ENCODE results near the gene LIPF. TPM values are rescaled to one million over a fixed set of nuclear protein-coding genes. Genes with fewer than 3 reads are reported as not detected.
"Not testable (repeated sequence)": the region's sequence is repeated elsewhere in the genome, so short reads cannot be mapped to it uniquely, and the experiment has no call there.

The LIPF gene
- total RNA-seq, 1 donor from 2014 or later = not detected

DNA sequence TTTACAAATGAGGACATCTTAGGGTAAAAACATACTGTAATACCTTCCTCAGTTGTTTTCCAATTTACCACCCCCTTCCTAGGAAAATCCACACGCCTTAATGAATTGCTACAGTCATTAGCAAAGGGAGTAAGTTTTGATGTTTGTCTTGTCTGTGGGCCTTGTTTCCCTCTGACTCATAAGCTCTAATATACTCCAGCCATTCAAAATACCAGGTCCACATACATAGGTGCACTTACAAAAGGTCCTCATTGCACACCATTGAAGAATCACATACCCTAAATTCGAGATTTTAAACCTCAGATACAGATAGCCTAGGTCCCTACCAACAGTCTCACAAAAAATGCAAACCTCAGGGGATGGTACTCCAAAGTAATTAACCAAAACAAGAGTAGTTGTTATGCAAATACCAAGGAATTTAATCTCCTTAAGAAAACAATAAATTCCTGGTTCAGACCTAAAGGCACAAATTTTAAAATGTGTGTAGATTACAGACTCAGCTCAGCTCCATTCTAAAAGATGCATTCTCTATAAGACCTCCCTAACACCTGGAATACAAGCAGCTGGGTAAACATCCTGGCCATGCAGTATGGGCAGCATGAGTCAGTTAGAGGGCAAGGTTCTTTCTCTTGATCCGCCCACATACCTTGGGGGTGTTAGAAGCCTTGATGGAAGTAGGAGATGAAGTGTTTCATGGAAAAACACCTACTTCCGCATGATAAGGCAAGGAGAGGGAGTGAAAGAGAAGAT lies 38.8 kb downstream of the LIPF start:
- no peaks in the 10 kb centered on the region for H3K27me3 ChIP-seq (ENCODE audit: control insufficient read depth, insufficient read depth, low read length)
- DNase-seq (ENCODE audit: low read depth) = peak; percentile 96
- no peak overlapping the region for H3K4me3 ChIP-seq (ENCODE audit: low read depth, low read length)
- TF ChIP-seq, protein P1, sequence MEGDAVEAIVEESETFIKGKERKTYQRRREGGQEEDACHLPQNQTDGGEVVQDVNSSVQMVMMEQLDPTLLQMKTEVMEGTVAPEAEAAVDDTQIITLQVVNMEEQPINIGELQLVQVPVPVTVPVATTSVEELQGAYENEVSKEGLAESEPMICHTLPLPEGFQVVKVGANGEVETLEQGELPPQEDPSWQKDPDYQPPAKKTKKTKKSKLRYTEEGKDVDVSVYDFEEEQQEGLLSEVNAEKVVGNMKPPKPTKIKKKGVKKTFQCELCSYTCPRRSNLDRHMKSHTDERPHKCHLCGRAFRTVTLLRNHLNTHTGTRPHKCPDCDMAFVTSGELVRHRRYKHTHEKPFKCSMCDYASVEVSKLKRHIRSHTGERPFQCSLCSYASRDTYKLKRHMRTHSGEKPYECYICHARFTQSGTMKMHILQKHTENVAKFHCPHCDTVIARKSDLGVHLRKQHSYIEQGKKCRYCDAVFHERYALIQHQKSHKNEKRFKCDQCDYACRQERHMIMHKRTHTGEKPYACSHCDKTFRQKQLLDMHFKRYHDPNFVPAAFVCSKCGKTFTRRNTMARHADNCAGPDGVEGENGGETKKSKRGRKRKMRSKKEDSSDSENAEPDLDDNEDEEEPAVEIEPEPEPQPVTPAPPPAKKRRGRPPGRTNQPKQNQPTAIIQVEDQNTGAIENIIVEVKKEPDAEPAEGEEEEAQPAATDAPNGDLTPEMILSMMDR (IDR thresholded peaks at IDR 0.05; ENCODE audit: insufficient read depth, low read length, poor library complexity, severe bottlenecking) = no peak
- no peaks in the 10 kb centered on the region for H3K36me3 ChIP-seq (ENCODE audit: control insufficient read depth, insufficient read depth, low read length)

GRCh38 chr10:88705958-88706357 lies 41.7 kb downstream of the LIPF start, which contains the start of gene LIPK:
Gene LIPK, plus strand, starts transcription at chr10:88706249. Its CDS starts 18,295 bp downstream, at chr10:88724544.
- no peak for DNase-seq (ENCODE audit: low read depth)
- TF ChIP-seq, protein P1 (IDR thresholded peaks at IDR 0.05; ENCODE audit: insufficient read depth, low read length, poor library complexity, severe bottlenecking) = no peak
- Histone ChIP-seq H3K27me3 (ENCODE audit: control insufficient read depth, insufficient read depth, low read length) (no peaks in the 10 kb centered on the region), H3K36me3 (ENCODE audit: control insufficient read depth, insufficient read depth, low read length) (no peaks in the 10 kb centered on the region), H3K4me3 (ENCODE audit: low read depth, low read length) (no peak within 1 kb of the TSS)

DNA sequence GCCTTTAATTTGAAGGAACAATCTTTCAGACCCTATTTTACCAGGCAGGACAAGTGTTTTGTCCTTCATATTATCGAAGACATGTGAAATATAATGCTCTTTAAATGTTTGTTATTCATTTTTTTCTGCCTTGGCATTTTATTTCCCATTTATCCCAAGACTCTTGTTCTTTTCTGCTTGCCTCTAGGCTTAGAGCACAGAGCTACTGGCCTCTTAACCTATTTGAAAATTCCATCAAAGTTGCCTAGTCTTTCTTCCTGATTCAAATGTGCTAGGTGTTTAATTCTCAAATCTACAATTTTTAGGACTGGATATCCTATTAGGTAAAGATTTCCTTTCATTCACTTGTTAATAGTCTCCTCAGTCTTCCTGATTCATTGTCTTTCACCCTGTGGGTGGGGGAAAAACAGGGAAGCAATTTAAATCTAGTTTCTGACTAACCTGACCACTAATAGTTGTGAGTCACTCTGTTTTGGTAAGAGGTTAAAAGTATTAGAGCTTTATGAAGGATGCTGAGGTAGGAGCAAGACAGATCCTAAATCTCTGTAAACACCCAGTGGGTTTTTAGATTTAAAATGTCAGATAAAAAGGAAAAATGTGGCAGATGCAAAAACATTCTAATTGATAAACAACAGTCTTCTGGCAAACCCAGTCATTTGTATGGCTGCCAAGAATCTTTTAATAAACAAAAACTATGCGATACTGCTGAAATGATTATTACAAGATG lies 43.4 kb downstream of the LIPF start:
- Histone ChIP-seq H3K36me3 (ENCODE audit: control insufficient read depth, insufficient read depth, low read length) (no peaks in the 10 kb centered on the region), H3K4me3 (ENCODE audit: low read depth, low read length) (no peak overlapping the region), H3K27me3 (ENCODE audit: control insufficient read depth, insufficient read depth, low read length) (no peaks in the 10 kb centered on the region)
- TF ChIP-seq, protein P1 (IDR thresholded peaks at IDR 0.05; ENCODE audit: insufficient read depth, low read length, poor library complexity, severe bottlenecking) = no peak
- peak; percentile 87 for DNase-seq (ENCODE audit: low read depth)

DNA sequence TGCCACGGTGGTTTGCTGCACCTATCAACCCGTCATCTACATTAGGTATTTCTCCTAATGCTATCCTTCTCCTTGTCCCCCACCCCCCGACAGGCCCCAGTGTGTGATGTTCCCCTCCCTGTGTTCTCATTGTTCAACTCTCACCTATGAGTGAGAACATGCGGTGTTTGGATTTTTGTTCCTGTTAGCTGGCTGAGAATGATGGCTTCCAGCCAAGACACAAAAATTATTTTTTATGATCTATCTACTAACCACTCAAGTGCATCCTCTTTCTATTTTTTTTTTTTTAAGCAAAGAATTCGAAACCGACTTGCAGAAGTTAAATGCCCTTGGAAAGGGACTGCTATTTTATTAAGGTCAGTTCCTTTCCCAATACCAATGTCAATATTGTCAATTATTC lies 45.1 kb downstream of the LIPF start:
- not testable (repeated sequence) for DNase-seq (ENCODE audit: low read depth)

GRCh38 chr10:88715517-88715916 lies 51.3 kb downstream of the LIPF start:
- no peak overlapping the region for H3K4me3 ChIP-seq (ENCODE audit: low read depth, low read length)
- TF ChIP-seq, protein P1 (IDR thresholded peaks at IDR 0.05; ENCODE audit: insufficient read depth, low read length, poor library complexity, severe bottlenecking) = no peak
- DNase-seq (ENCODE audit: low read depth) = no peak
- H3K27me3 ChIP-seq (ENCODE audit: control insufficient read depth, insufficient read depth, low read length) = no peaks in the 10 kb centered on the region
- H3K36me3 ChIP-seq (ENCODE audit: control insufficient read depth, insufficient read depth, low read length) = no peaks in the 10 kb centered on the region

More for the DNA sequence above, 45.1 kb downstream of the LIPF start:
- H3K27me3 ChIP-seq (ENCODE audit: control insufficient read depth, insufficient read depth, low read length); H3K4me3 ChIP-seq (ENCODE audit: low read depth, low read length); H3K36me3 ChIP-seq (ENCODE audit: control insufficient read depth, insufficient read depth, low read length): not testable (repeated sequence)

GRCh38 chr10:88721392-88721791 lies 57.1 kb downstream of the LIPF start:
- Histone ChIP-seq H3K4me3 (ENCODE audit: low read depth, low read length) (no peak overlapping the region), H3K36me3 (ENCODE audit: control insufficient read depth, insufficient read depth, low read length) (no peaks in the 10 kb centered on the region), H3K27me3 (ENCODE audit: control insufficient read depth, insufficient read depth, low read length) (no peaks in the 10 kb centered on the region)
- no peak for DNase-seq (ENCODE audit: low read depth)
- TF ChIP-seq, protein P1 (IDR thresholded peaks at IDR 0.05; ENCODE audit: insufficient read depth, low read length, poor library complexity, severe bottlenecking) = no peak
